GM23338 (cell line): ENCODE data around the gene EAF2. TPM values are rescaled to one million over a fixed set of nuclear protein-coding genes. Genes with fewer than 3 reads are reported as not detected.

ENCODE experiments used
- ATAC-seq: fragments of 200-7000 bp; cut with Tn5 transposase; 3 replicates; pipeline ENCODE4 v1.9.1; 2020
- DNase-seq: peaks from one replicate; pipeline ENCODE4 v3.0.0-alpha.2; 2015; ENCODE audit warnings: low spot score
- H2AFZ ChIP-seq: fragments of 200-600 bp; sonication (generic); 2 replicates; pipeline ENCODE4 v1.8.0; 2016; ENCODE audit warnings: antibody characterized with exemption, mild to moderate bottlenecking, moderate library complexity
- H3F3A ChIP-seq: fragments of 200-600 bp; sonication (generic); replicated peaks from 2 replicates; pipeline ENCODE4 v1.8.0; 2017; ENCODE audit warnings: antibody characterized with exemption, mixed run types, low read depth
- H3K27ac ChIP-seq: fragments of 200-600 bp; sonication (generic); 2 replicates; pipeline ENCODE4 v1.6.1; 2016; ENCODE audit warnings: low read depth
- H3K27me3 ChIP-seq: fragments of 200-600 bp; sonication (generic); 2 replicates; pipeline ENCODE4 v1.8.0; 2016; ENCODE audit warnings: mild to moderate bottlenecking, mixed run types, moderate library complexity; ENCODE audit not compliant: insufficient read depth
- H3K36me3 ChIP-seq: fragments of 200-600 bp; sonication (generic); 2 replicates; pipeline ENCODE4 v1.8.0; 2016; ENCODE audit warnings: mild to moderate bottlenecking; ENCODE audit not compliant: insufficient read depth
- H3K4me1 ChIP-seq: fragments of 200-600 bp; sonication (generic); 2 replicates; pipeline ENCODE4 v1.8.0; 2016; ENCODE audit warnings: mild to moderate bottlenecking, moderate library complexity; ENCODE audit not compliant: insufficient read depth
- H3K4me2 ChIP-seq: fragments of 200-600 bp; sonication (generic); 2 replicates; pipeline ENCODE4 v1.7.1; 2017; ENCODE audit warnings: mixed run types
- H3K4me3 ChIP-seq: fragments of 200-600 bp; sonication (generic); 2 replicates; pipeline ENCODE4 v1.6.1; 2016; ENCODE audit warnings: mixed run types
- H3K79me2 ChIP-seq: fragments of 200-600 bp; sonication (generic); replicated peaks from 2 replicates; pipeline ENCODE4 v1.8.0; 2017; ENCODE audit warnings: mild to moderate bottlenecking; ENCODE audit not compliant: insufficient read depth
- H3K9me2 ChIP-seq: fragments of 200-600 bp; sonication (generic); 2 replicates; pipeline ENCODE4 v1.8.0; 2017; ENCODE audit not compliant: insufficient read depth
- H4K20me1 ChIP-seq: fragments of 200-600 bp; sonication (generic); replicated peaks from 2 replicates; pipeline ENCODE4 v1.8.0; 2017; ENCODE audit warnings: mild to moderate bottlenecking; ENCODE audit not compliant: insufficient read depth
- H3K27ac Mint-ChIP-seq: 2 replicates; pipeline ENCODE4 v1.8.0; 2020; ENCODE audit warnings: inconsistent platforms, mild to moderate bottlenecking, moderate library complexity, mixed read lengths
- H3K27me3 Mint-ChIP-seq: 3 replicates; pipeline ENCODE4 v1.8.0; 2022; ENCODE audit warnings: low read depth, mild to moderate bottlenecking, moderate library complexity, mixed read lengths, inconsistent platforms; ENCODE audit not compliant: insufficient read depth, poor library complexity
- H3K36me3 Mint-ChIP-seq: 3 replicates; pipeline ENCODE4 v1.8.0; 2021; ENCODE audit warnings: low read depth, mild to moderate bottlenecking, inconsistent platforms, moderate library complexity, mixed read lengths
- H3K4me1 Mint-ChIP-seq: 3 replicates; pipeline ENCODE4 v1.8.0; 2020; ENCODE audit warnings: mild to moderate bottlenecking, inconsistent platforms, mixed read lengths
- H3K4me3 Mint-ChIP-seq: 3 replicates; pipeline ENCODE4 v1.8.0; 2021; ENCODE audit warnings: moderate library complexity, mild to moderate bottlenecking, inconsistent platforms, mixed read lengths
- H3K9me3 Mint-ChIP-seq: 3 replicates; pipeline ENCODE4 v1.8.0; 2020; ENCODE audit warnings: moderate library complexity, mild to moderate bottlenecking, inconsistent platforms, mixed read lengths
- CTCF ChIP-seq, 2 experiments: fragments of 200-600 bp in 1 of 2; sonication (generic) in 1 of 2; conservative IDR thresholded peaks; 2 replicates each; pipeline versions ENCODE4 v1.5.1 to v1.6.1; 2016 to 2017; ENCODE audit warnings: antibody characterized with exemption in 2 of 2, low read depth in 2 of 2, mild to moderate bottlenecking in 2 of 2, moderate library complexity in 1 of 2
- EZH2 ChIP-seq: fragments of 200-600 bp; sonication (generic); IDR thresholded peaks from one replicate; pipeline ENCODE4 v1.8.0; 2017; ENCODE audit warnings: antibody characterized with exemption, mild to moderate bottlenecking, low read depth; ENCODE audit not compliant: unreplicated experiment
- EZH2phosphoT487 ChIP-seq: fragments of 200-600 bp; sonication (generic); IDR thresholded peaks from one replicate; pipeline ENCODE4 v1.8.1; 2018; ENCODE audit warnings: antibody characterized with exemption; ENCODE audit not compliant: unreplicated experiment
- JUNB ChIP-seq: IDR thresholded peaks from one replicate; pipeline ENCODE4 v1.6.1; 2016; ENCODE audit warnings: antibody characterized with exemption; ENCODE audit not compliant: unreplicated experiment
- NANOG ChIP-seq: IDR thresholded peaks from 2 replicates; pipeline ENCODE4 v1.6.1; 2016; ENCODE audit warnings: antibody characterized with exemption, borderline replicate concordance
- STAT1 ChIP-seq: IDR thresholded peaks from one replicate; pipeline ENCODE4 v1.6.1; 2016; ENCODE audit warnings: antibody characterized with exemption; ENCODE audit not compliant: unreplicated experiment
- ZNF331 ChIP-seq: fragments of 250-450 bp; sonication (Bioruptor Pico); IDR thresholded peaks from 2 replicates; pipeline ENCODE4 v1.5.0; 2020; ENCODE audit warnings: low read depth, mild to moderate bottlenecking, moderate library complexity
- ZNF462 ChIP-seq: fragments of 250-450 bp; sonication (Bioruptor Pico); IDR thresholded peaks from 2 replicates; pipeline ENCODE4 v1.5.0; 2020; ENCODE audit warnings: mild to moderate bottlenecking, moderate library complexity
- polyA plus RNA-seq: library from polyadenylated mRNA; unstranded; fragments of >200 nt; fragmentation: Nextera tagmentation; extraction: Ambion mirVana; gene quantifications from 2 replicates; pipeline ENCODE4 v1.2.1, GENCODE V29; 2016
- total RNA-seq: library from RNA; depleted of rRNA; stranded (reverse); fragments of >200 nt; shearing (Covaris generic); gene quantifications from 2 replicates; pipeline ENCODE4 v1.2.3, GENCODE V29; 2014

Gene EAF2
- total and polyA plus RNA-seq, 2 experiments from 2014 or later, result 5.7 to 14.7 TPM

GRCh38 chr3:121896823-121897222 lies 61.8 kb downstream of the EAF2 start (continued):
- TF ChIP-seq ZNF462 (CRISPR knock-in tag) (no peak), STAT1 (no peak), EZH2phosphoT487 (no peak), NANOG (no peak), EZH2 (no peak)

DNA sequence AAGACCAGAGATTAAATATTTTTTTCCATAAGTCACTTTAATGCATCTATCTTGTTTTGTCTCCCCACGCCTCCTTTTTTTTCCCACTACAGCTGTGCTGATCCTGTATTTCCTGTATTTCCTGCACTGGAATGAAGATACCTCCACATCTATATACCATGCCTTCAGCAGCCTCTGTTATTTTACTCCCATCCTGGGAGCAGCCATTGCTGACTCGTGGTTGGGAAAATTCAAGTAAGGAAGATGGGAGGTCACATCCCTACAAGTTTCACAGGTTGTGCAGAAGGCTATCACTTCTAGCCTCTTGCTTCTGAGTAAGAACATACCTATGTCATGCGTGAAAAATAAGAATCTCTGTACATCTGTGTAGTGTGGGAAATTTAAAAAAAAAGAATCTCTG lies 62.3 kb downstream of the EAF2 start:
- Histone ChIP-seq H3K4me1 (peaks cover 35% of the 10 kb centered on the region), H3K27ac (no peak overlapping the region), H3K4me2 (no peak overlapping the region), H3K36me3 (no peaks in the 10 kb centered on the region), H3K9me2 (no peaks in the 10 kb centered on the region), H2AFZ (no peak overlapping the region), H3F3A (peaks cover 2% of the 10 kb centered on the region; the same call in 1 of the 2 replicates), H4K20me1 (no peaks in the 10 kb centered on the region), H3K79me2 (no peaks in the 10 kb centered on the region), H3K4me3 (no peak overlapping the region), H3K27me3 (no peaks in the 10 kb centered on the region)
- H3K4me3 Mint-ChIP-seq, result no peak overlapping the region
- no peak for ATAC-seq
- DNase-seq, result no peak
- peaks cover 18% of the 10 kb centered on the region for H3K36me3 Mint-ChIP-seq
- H3K27me3 Mint-ChIP-seq, result peaks cover 9% of the 10 kb centered on the region
- no peaks in the 10 kb centered on the region for H3K9me3 Mint-ChIP-seq
- no peak overlapping the region for H3K27ac Mint-ChIP-seq
- peaks cover 41% of the 10 kb centered on the region for H3K4me1 Mint-ChIP-seq
- no peak for TF ChIP-seq JUNB
- no peak for TF ChIP-seq EZH2
- no peak for TF ChIP-seq CTCF (conservative IDR thresholded peaks at IDR 0.05; ENCODE audit: low read depth in 2 of 2)
- no peak for TF ChIP-seq ZNF331 (CRISPR knock-in tag)
- no peak for TF ChIP-seq ZNF462 (CRISPR knock-in tag)
